SK-N-SH (cell line): Measurements from ENCODE around the gene PIP4K2C.

Experiments
- CHD2 ChIP-seq: fragments of 150-350 bp; IDR thresholded peaks from 2 replicates; pipeline ENCODE4 v1.6.1; 2018; ENCODE audit warnings: low read length; ENCODE audit not compliant: partially characterized antibody
- EP300 ChIP-seq, 2 experiments: IDR thresholded peaks; 2 replicates each; pipeline versions ENCODE4 v1.4.0 to v1.6.1; 2012; ENCODE audit warnings: borderline replicate concordance in 1 of 2, low read depth in 1 of 2, low read length in 1 of 2
- GATA2 ChIP-seq: sonication (generic); formaldehyde crosslinking; IDR thresholded peaks from 2 replicates; pipeline ENCODE4 v1.5.0; 2020; ENCODE audit warnings: mild to moderate bottlenecking, missing genetic modification reagents
- MEF2A ChIP-seq: IDR thresholded peaks from 2 replicates; pipeline ENCODE4 v1.4.0; 2012; ENCODE audit warnings: low read depth, borderline replicate concordance
- MXI1 ChIP-seq: IDR thresholded peaks from 2 replicates; pipeline ENCODE4 v1.6.1; 2012; ENCODE audit warnings: mild to moderate bottlenecking, low read depth, low read length, improper control_type of control experiment
- RXRA ChIP-seq: IDR thresholded peaks from 2 replicates; pipeline ENCODE4 v1.4.0; 2012; ENCODE audit warnings: low read depth, mild to moderate bottlenecking, borderline replicate concordance
- SMC3 ChIP-seq: IDR thresholded peaks from 2 replicates; pipeline ENCODE4 v1.6.1; 2012; ENCODE audit warnings: low read depth, low read length, improper control_type of control experiment
- TAF1 ChIP-seq: IDR thresholded peaks from 2 replicates; pipeline ENCODE4 v1.6.1; 2012; ENCODE audit warnings: low read depth, mild to moderate bottlenecking, low read length, moderate library complexity, borderline replicate concordance
- TEAD4 ChIP-seq: IDR thresholded peaks from 2 replicates; pipeline ENCODE4 v1.4.0; 2012; ENCODE audit warnings: mild to moderate bottlenecking, borderline replicate concordance; ENCODE audit not compliant: insufficient read depth
- TF ChIP-seq, protein P1 (sequence below): fragments of 200-600 bp; sonication (generic); IDR thresholded peaks from 2 replicates; pipeline ENCODE4 v1.6.1; 2017; ENCODE audit warnings: antibody characterized with exemption, mild to moderate bottlenecking, moderate library complexity

DNA sequence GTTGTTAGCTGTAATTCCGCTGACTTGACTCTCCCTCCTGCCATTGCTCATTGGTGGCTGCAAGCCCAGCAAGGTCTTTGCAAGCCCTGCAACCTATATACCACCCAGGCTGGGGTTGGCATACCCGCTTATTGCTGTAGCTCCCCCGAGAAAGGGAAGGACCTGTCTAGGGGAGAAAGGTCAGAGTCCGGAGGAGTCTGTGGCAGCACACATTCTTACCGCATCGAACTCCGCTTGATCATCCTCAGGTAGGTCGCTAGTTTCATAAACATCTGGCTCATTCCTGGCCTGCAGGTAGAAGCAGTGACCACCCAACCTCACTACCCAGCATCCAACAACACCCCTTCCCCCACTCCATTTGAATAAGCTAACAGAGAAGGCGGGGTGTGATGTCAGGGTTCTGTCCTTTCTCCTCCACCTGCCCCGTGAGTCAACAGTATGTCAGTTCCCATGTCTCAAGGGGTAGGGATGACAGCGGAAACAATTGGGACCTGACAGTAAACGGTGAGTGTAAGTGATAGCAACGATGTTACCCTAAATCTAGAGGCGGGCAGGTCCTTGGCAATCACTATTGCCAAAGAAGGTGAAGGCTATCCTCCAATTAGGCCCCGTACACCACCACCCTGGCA lies 45.1 kb upstream of the PIP4K2C start:
- TF ChIP-seq EP300 (IDR thresholded peaks at IDR 0.05; ENCODE audit: borderline replicate concordance in 1 of 2, low read depth in 1 of 2, low read length in 1 of 2) (no peak), GATA2 (CRISPR knock-in tag) (no peak), TEAD4 (no peak), MEF2A (no peak), MXI1 (no peak), CHD2 (no peak), RXRA (no peak), TAF1 (no peak), SMC3 (no peak)
- TF ChIP-seq, protein P1, sequence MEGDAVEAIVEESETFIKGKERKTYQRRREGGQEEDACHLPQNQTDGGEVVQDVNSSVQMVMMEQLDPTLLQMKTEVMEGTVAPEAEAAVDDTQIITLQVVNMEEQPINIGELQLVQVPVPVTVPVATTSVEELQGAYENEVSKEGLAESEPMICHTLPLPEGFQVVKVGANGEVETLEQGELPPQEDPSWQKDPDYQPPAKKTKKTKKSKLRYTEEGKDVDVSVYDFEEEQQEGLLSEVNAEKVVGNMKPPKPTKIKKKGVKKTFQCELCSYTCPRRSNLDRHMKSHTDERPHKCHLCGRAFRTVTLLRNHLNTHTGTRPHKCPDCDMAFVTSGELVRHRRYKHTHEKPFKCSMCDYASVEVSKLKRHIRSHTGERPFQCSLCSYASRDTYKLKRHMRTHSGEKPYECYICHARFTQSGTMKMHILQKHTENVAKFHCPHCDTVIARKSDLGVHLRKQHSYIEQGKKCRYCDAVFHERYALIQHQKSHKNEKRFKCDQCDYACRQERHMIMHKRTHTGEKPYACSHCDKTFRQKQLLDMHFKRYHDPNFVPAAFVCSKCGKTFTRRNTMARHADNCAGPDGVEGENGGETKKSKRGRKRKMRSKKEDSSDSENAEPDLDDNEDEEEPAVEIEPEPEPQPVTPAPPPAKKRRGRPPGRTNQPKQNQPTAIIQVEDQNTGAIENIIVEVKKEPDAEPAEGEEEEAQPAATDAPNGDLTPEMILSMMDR = no peak
